K562 (cell line): Measurements from ENCODE around the gene TPO. TPM values are rescaled to one million over a fixed set of nuclear protein-coding genes. Genes with fewer than 3 reads are reported as not detected.

Source experiments
- ATAC-seq: fragments of 200-7000 bp; cut with Tn5 transposase; 3 replicates; pipeline ENCODE4 v1.9.1; 2020; ENCODE audit warnings: moderate library complexity
- BruUV-seq: library from RNA; stranded (reverse); fragments of 400-500 nt; replicated peaks from 2 replicates; lab custom pipeline; 2021; lab: Mats Ljungman, UMichigan
- CTCF ChIA-PET: fragments of 300-600 bp; formaldehyde crosslinking; extraction: SDS; loops from one replicate; lab custom pipeline; 2021; ENCODE audit warnings: low intra/inter-chr PET ratio; lab: Yijun Ruan, JAX
- POLR2A ChIA-PET: fragments of 300-600, 350-650 bp; sonication (Branson Sonifier 250); formaldehyde crosslinking; extraction: SDS; loops from one replicate; lab custom pipeline; 2021; ENCODE audit warnings: antibody characterized with exemption, inconsistent platforms; lab: Yijun Ruan, JAX
- DNase-seq, 4 experiments: peaks; one replicate each; pipeline versions ENCODE4 v3.0.0 to v3.0.0-alpha.2; 2011 to 2018; ENCODE audit warnings: low spot score in 3 of 4, mixed read lengths in 3 of 4; ENCODE audit errors: extremely low read depth in 1 of 4
- FAIRE-seq: peaks from 2 replicates; lab custom pipeline; 2011; peaks lifted over from hg19 to GRCh38; lab: Jason Lieb, UNC
- H2AFZ ChIP-seq: 2 replicates; pipeline ENCODE4 v1.6.0; 2011; ENCODE audit warnings: low read depth, low read length, control low read depth, inconsistent platforms
- H3K27ac ChIP-seq: fragments of 200-600 bp; 3 replicates; pipeline ENCODE4 v1.8.0; 2011; ENCODE audit warnings: low read depth, mild to moderate bottlenecking, control low read depth, inconsistent platforms, low read length, moderate library complexity, mixed read lengths; ENCODE audit errors: extremely low read depth
- H3K27me3 ChIP-seq, 2 experiments: fragments of 300-600 bp in 1 of 2; 2 replicates in 1 of 2; 3 replicates in 1 of 2; pipeline versions ENCODE4 v1.6.0 to v1.8.0; 2011; ENCODE audit warnings: inconsistent platforms in 2 of 2, low read length in 2 of 2, mild to moderate bottlenecking in 1 of 2, mixed read lengths in 1 of 2, moderate library complexity in 1 of 2; ENCODE audit not compliant: control insufficient read depth in 2 of 2, insufficient read depth in 2 of 2
- H3K36me3 ChIP-seq: fragments of 300-600 bp; 3 replicates; pipeline ENCODE4 v1.8.0; 2011; ENCODE audit warnings: mild to moderate bottlenecking, low read length, inconsistent platforms; ENCODE audit not compliant: control insufficient read depth, insufficient read depth
- H3K4me1 ChIP-seq, 2 experiments: fragments of 200-600 bp in 1 of 2; replicated peaks in 1 of 2; 2 replicates in 1 of 2; 3 replicates in 1 of 2; pipeline versions ENCODE4 v1.5.1 to v1.8.0; 2011; ENCODE audit warnings: inconsistent platforms in 2 of 2, low read length in 2 of 2, mild to moderate bottlenecking in 1 of 2, mixed read lengths in 1 of 2, moderate library complexity in 1 of 2; ENCODE audit not compliant: control insufficient read depth in 2 of 2, insufficient read depth in 2 of 2
- H3K4me2 ChIP-seq: 2 replicates; pipeline ENCODE4 v1.6.1; 2011; ENCODE audit warnings: low read length, control low read depth, inconsistent platforms, mixed read lengths; ENCODE audit not compliant: insufficient read depth
- H3K4me3 ChIP-seq: fragments of 200-600 bp; sonication (generic), shearing (Covaris generic); 2 replicates; pipeline ENCODE4 v1.5.1; 2016; ENCODE audit warnings: control low read depth, inconsistent platforms
- H3K79me2 ChIP-seq: fragments of 200-600 bp; 3 replicates; pipeline ENCODE4 v1.8.0; 2011; ENCODE audit warnings: low read length, inconsistent platforms; ENCODE audit not compliant: control insufficient read depth, insufficient read depth
- H3K9ac ChIP-seq, 2 experiments: 2 replicates each; pipeline versions ENCODE4 v1.6.0 to v1.6.1; 2011; ENCODE audit warnings: low read depth in 2 of 2, low read length in 2 of 2, control low read depth in 1 of 2, inconsistent platforms in 1 of 2, mild to moderate bottlenecking in 1 of 2, mixed read lengths in 1 of 2; ENCODE audit not compliant: insufficient read depth in 1 of 2
- H3K9me1 ChIP-seq: one replicate; pipeline ENCODE4 v1.6.0; 2011; ENCODE audit warnings: inconsistent platforms, mild to moderate bottlenecking, low read length, moderate library complexity; ENCODE audit not compliant: control insufficient read depth, insufficient read depth
- H3K9me3 ChIP-seq: replicated peaks from 2 replicates; pipeline ENCODE4 v1.5.1; 2011; ENCODE audit warnings: low read depth, low read length, inconsistent platforms; ENCODE audit not compliant: control insufficient read depth, insufficient read depth
- H4K20me1 ChIP-seq: replicated peaks from 2 replicates; pipeline ENCODE4 v1.6.1; 2011; ENCODE audit warnings: low read length, inconsistent platforms, mixed read lengths; ENCODE audit not compliant: control insufficient read depth, insufficient read depth
- BDP1 ChIP-seq: IDR thresholded peaks from 3 replicates; pipeline ENCODE4 v1.6.1; 2011; ENCODE audit not compliant: insufficient read length, insufficient read depth
- HDAC2 ChIP-seq: fragments of 450-650 bp; IDR thresholded peaks from 2 replicates; pipeline ENCODE4 v1.6.1; 2016; ENCODE audit warnings: mild to moderate bottlenecking
- RBBP5 ChIP-seq: fragments of 200-600 bp; sonication (generic); IDR thresholded peaks from 2 replicates; pipeline ENCODE4 v1.6.1; 2012; ENCODE audit warnings: borderline replicate concordance, mild to moderate bottlenecking, low read length, control low read depth, inconsistent platforms; ENCODE audit not compliant: insufficient read depth, poor library complexity, severe bottlenecking
- SPI1 ChIP-seq: IDR thresholded peaks from 2 replicates; pipeline ENCODE4 v1.6.1; 2011; ENCODE audit warnings: low read depth, low read length, control low read depth, borderline replicate concordance
- TBP ChIP-seq: optimal IDR thresholded peaks from 2 replicates; pipeline ENCODE3; 2011; ENCODE audit warnings: low read depth, low read length, improper control_type of control experiment
- ZEB2 ChIP-seq: fragments of 450-650 bp; IDR thresholded peaks from 2 replicates; pipeline ENCODE4 v1.6.1; 2016
- ZNF316 ChIP-seq: fragments of 450-650 bp; IDR thresholded peaks from 2 replicates; pipeline ENCODE4 v1.6.1; 2016
- WGBS: fragments of 100-300 bp; shearing (Covaris generic); methylation state at CpG from one replicate; pipeline ENCODE4 v1.1.6; 2016; ENCODE audit warnings: low coverage, mixed read lengths; ENCODE audit not compliant: insufficient coverage; ENCODE audit errors: missing lambda C conversion rate; 5-methylcytosine and 5-hydroxymethylcytosine counted together
- in situ Hi-C: fragments of 300-500 bp; cut with MboI; formaldehyde crosslinking; loops from 4 replicates; pipeline ENCODE4 v1.15.0; 2018; ENCODE audit warnings: inconsistent platforms, mixed read lengths
- intact Hi-C: fragments of 100-400 bp; cut with micrococcal nuclease; formaldehyde crosslinking; loops from 2 replicates; pipeline ENCODE4 v1.14.2; 2022
- polyA plus RNA-seq, 8 experiments: library from polyadenylated mRNA; depleted of rRNA in 4 of 8; stranded (reverse) in 5 of 8; unstranded in 3 of 8; fragments of >200 nt; fragmentation: Nextera tagmentation in 2 of 8; fragmentation: Illumina TruSeq in 1 of 8; extraction: Ambion mirVana in 2 of 8; extraction: Trizol in 1 of 8; gene quantifications; 2 replicates each; pipeline versions ENCODE4 v1.2.1 to v1.2.3, GENCODE V29; 2011 to 2014; ENCODE audit warnings: inconsistent platforms in 1 of 8, missing spikeins in 1 of 8
- total RNA-seq, 7 experiments: library from RNA; depleted of rRNA in 6 of 7; stranded (reverse); fragments of >200 nt in 6 of 7; fragmentation: Illumina TruSeq in 2 of 7; extraction: Trizol in 2 of 7; gene quantifications; 2 replicates each; pipeline versions ENCODE4 v1.2.1 to v1.2.3, GENCODE V29; 2011 to 2021; ENCODE audit warnings: low replicate concordance in 1 of 7
- TF ChIP-seq, protein P1 (sequence below): fragments of 250-450 bp; sonication (Bioruptor Pico); IDR thresholded peaks from 2 replicates; pipeline ENCODE4 v1.5.0; 2020; ENCODE audit warnings: mild to moderate bottlenecking, borderline replicate concordance

Gene TPO
- total and polyA plus RNA-seq, 9 of the 15 experiments (the other 6 are each of a cell fraction or from before 2014, with no cell fraction given): not detected

DNA sequence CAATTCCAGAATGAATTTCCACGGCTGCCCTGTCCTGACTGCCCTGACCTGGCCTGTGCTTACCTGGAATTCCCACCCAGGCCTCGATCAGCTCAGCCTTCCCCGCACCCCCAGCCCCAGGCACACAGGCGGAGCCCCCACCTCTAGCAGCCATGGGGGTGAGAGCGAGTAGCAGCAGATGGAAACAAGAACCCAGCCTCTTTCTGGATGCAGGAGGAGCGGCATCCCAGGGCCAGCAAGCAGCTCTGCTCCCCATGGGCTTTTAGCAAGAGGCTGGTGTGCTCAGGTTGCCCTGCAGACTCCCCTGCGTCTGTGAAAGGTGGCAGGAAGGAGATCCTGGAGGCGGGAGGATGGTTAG, 101.8 kb downstream of the TPO start:
- intact Hi-C loops: no loop called here
- in situ Hi-C loops: no loop called here
- TF ChIP-seq SPI1: no peak
- no peak for TF ChIP-seq ZEB2
- TF ChIP-seq RBBP5: no peak
- TF ChIP-seq, protein P1, sequence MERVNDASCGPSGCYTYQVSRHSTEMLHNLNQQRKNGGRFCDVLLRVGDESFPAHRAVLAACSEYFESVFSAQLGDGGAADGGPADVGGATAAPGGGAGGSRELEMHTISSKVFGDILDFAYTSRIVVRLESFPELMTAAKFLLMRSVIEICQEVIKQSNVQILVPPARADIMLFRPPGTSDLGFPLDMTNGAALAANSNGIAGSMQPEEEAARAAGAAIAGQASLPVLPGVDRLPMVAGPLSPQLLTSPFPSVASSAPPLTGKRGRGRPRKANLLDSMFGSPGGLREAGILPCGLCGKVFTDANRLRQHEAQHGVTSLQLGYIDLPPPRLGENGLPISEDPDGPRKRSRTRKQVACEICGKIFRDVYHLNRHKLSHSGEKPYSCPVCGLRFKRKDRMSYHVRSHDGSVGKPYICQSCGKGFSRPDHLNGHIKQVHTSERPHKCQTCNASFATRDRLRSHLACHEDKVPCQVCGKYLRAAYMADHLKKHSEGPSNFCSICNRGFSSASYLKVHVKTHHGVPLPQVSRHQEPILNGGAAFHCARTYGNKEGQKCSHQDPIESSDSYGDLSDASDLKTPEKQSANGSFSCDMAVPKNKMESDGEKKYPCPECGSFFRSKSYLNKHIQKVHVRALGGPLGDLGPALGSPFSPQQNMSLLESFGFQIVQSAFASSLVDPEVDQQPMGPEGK (CRISPR knock-in tag): no peak
- TF ChIP-seq ZNF316: no peak
- no peak for TF ChIP-seq HDAC2
- no peak for TF ChIP-seq TBP
- TF ChIP-seq BDP1: no peak

More for the DNA sequence above, 101.8 kb downstream of the TPO start:
- no peak overlapping the region for H3K4me2 ChIP-seq
- peaks cover 0 to 35% of the 10 kb centered on the region in 2 experiments; a peak in 2 of 5 replicates for H3K27me3 ChIP-seq
- H3K9me3 ChIP-seq: no peaks in the 10 kb centered on the region
- no peaks in the 10 kb centered on the region for H3K4me1 ChIP-seq
- H3K9ac ChIP-seq: no peak overlapping the region
- 0% methylated on average over 7 of the region's 8 CpGs for WGBS
- H3K27ac ChIP-seq: no peak overlapping the region
- no peak overlapping the region for H2AFZ ChIP-seq
- DNase-seq (no peak), FAIRE-seq (no peak), ATAC-seq (no peak)
- no peaks in the 10 kb centered on the region for H3K9me1 ChIP-seq
- ChIA-PET CTCF (no interaction called here), POLR2A (no interaction called here)
- H3K36me3 ChIP-seq: no peaks in the 10 kb centered on the region
- H3K4me3 ChIP-seq: no peak overlapping the region
- no peaks in the 10 kb centered on the region for H3K79me2 ChIP-seq
- BruUV-seq: no TSS peak
- no peaks in the 10 kb centered on the region for H4K20me1 ChIP-seq
